Measurements from ENCODE around the gene ARID1B.

DNA sequence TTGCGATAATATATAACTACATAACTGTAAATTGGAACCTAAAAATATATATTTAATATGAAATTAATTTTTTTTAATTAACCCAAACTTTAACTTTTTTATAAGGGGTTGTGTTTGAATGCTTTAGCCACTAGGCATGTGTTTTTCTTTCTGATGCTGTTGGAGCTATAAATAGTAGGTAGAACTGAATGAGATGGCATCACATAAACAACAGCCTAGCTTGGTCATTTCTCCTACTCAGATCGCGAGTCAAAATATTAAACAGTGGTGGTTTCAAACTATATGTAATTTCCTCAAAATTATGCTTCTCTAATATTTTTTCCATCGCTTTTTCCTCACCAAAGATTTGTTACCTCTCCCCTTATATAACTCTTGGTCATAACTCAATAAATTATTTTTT, 243.2 kb downstream of the ARID1B start:
- TF ChIP-seq, protein P1, sequence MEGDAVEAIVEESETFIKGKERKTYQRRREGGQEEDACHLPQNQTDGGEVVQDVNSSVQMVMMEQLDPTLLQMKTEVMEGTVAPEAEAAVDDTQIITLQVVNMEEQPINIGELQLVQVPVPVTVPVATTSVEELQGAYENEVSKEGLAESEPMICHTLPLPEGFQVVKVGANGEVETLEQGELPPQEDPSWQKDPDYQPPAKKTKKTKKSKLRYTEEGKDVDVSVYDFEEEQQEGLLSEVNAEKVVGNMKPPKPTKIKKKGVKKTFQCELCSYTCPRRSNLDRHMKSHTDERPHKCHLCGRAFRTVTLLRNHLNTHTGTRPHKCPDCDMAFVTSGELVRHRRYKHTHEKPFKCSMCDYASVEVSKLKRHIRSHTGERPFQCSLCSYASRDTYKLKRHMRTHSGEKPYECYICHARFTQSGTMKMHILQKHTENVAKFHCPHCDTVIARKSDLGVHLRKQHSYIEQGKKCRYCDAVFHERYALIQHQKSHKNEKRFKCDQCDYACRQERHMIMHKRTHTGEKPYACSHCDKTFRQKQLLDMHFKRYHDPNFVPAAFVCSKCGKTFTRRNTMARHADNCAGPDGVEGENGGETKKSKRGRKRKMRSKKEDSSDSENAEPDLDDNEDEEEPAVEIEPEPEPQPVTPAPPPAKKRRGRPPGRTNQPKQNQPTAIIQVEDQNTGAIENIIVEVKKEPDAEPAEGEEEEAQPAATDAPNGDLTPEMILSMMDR (IDR thresholded peaks at IDR 0.05), result no peak
- no peak for TF ChIP-seq POLR2A (IDR thresholded peaks at IDR 0.05)
